DND-41 (cell line): Measurements from ENCODE around the gene GHRL.
A peak's percentile ranks its signal among the peaks of the same experiment; 100 is the strongest.

Source experiments
- ATAC-seq: fragments of 200-7000 bp; cut with Tn5 transposase; 3 replicates; pipeline ENCODE4 v1.9.1; 2021; ENCODE audit warnings: low read depth; ENCODE audit not compliant: insufficient read depth
- DNase-seq: peaks from one replicate; pipeline ENCODE4 v3.0.0-alpha.2; 2020
- H2AFZ ChIP-seq: 2 replicates; pipeline ENCODE4 v1.6.0; 2012; ENCODE audit warnings: low read depth, low read length
- H3K27ac ChIP-seq: 2 replicates; pipeline ENCODE4 v1.5.1; 2012; ENCODE audit warnings: low read length, inconsistent platforms
- H3K27me3 ChIP-seq: fragments of 200-600 bp; sonication (generic); 2 replicates; pipeline ENCODE4 v1.6.0; 2012; ENCODE audit warnings: low read length, mild to moderate bottlenecking, inconsistent platforms; ENCODE audit not compliant: insufficient read depth, poor library complexity
- H3K36me3 ChIP-seq: 2 replicates; pipeline ENCODE4 v1.5.1; 2012; ENCODE audit warnings: low read length, inconsistent platforms; ENCODE audit not compliant: insufficient read depth
- H3K4me1 ChIP-seq: 2 replicates; pipeline ENCODE4 v1.5.1; 2012; ENCODE audit warnings: mild to moderate bottlenecking, low read length; ENCODE audit not compliant: insufficient read depth
- H3K4me2 ChIP-seq: 2 replicates; pipeline ENCODE4 v1.6.0; 2012; ENCODE audit warnings: mild to moderate bottlenecking, moderate library complexity, low read length, inconsistent platforms; ENCODE audit not compliant: insufficient read depth
- H3K4me3 ChIP-seq, 2 experiments: fragments of 200-600 bp in 1 of 2; shearing (Covaris generic) in 1 of 2; 2 replicates each; pipeline ENCODE4 v1.5.1; 2012 to 2016; ENCODE audit warnings: inconsistent platforms in 2 of 2, low read length in 2 of 2, mild to moderate bottlenecking in 2 of 2, low read depth in 1 of 2, moderate library complexity in 1 of 2
- H3K79me2 ChIP-seq: 2 replicates; pipeline ENCODE4 v1.6.0; 2012; ENCODE audit warnings: low read length, inconsistent platforms; ENCODE audit not compliant: insufficient read depth
- H3K9ac ChIP-seq: 2 replicates; pipeline ENCODE4 v1.6.0; 2012; ENCODE audit warnings: low read depth, mild to moderate bottlenecking, inconsistent platforms, low read length, moderate library complexity
- H3K9me3 ChIP-seq: 2 replicates; pipeline ENCODE4 v1.5.1; 2012; ENCODE audit warnings: low read length, moderate library complexity, mild to moderate bottlenecking, inconsistent platforms; ENCODE audit not compliant: insufficient read depth, severe bottlenecking
- H4K20me1 ChIP-seq: 2 replicates; pipeline ENCODE4 v1.6.0; 2012; ENCODE audit warnings: low read length; ENCODE audit not compliant: insufficient read depth
- CTCF ChIP-seq: IDR thresholded peaks from 2 replicates; pipeline ENCODE4 v1.5.1; 2012; ENCODE audit warnings: borderline replicate concordance, low read length, moderate library complexity, mild to moderate bottlenecking; ENCODE audit not compliant: poor library complexity, severe bottlenecking; ENCODE audit errors: extremely low read depth
- EZH2 ChIP-seq: IDR thresholded peaks from 3 replicates; pipeline ENCODE4 v1.6.1; 2012; ENCODE audit warnings: borderline replicate concordance, low read depth, mild to moderate bottlenecking, moderate library complexity, low read length, inconsistent platforms; ENCODE audit not compliant: severe bottlenecking

GHRL gene

DNA sequence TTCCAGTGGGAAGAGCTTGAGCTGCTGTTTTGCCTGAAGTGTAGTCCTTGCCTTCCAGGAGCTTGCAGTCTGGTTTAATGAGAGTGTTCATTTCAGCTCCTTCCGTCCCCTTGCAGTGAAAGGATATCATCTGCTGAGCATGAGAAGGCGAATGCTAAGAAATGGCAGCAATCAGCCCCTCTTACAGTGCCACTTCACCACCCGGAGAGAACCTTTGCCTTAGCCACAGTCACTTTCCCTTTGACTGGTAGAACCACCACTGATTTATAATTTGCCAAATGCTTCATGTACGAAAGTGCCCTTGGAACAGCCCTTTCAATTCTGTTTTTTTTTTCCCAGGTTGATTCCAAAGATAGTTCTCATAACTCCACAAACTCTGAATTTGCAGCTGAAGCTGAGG lies 32.9 kb downstream of the GHRL start:
- H3K4me3 ChIP-seq, result no peak overlapping the region
- H3K27me3 ChIP-seq, result no peaks in the 10 kb centered on the region
- TF ChIP-seq CTCF, result no peak
- TF ChIP-seq EZH2, result no peak
- no peak overlapping the region for H3K9ac ChIP-seq
- peaks cover 14% of the 10 kb centered on the region; the same call in 1 of the 2 replicates for H3K4me1 ChIP-seq
- no peak for ATAC-seq
- H4K20me1 ChIP-seq, result peaks cover 55% of the 10 kb centered on the region
- peaks cover 96% of the 10 kb centered on the region for H3K79me2 ChIP-seq
- H3K9me3 ChIP-seq, result no peaks in the 10 kb centered on the region
- no peak overlapping the region for H3K4me2 ChIP-seq
- H2AFZ ChIP-seq, result no peak overlapping the region
- no peak for DNase-seq
- peaks cover 90% of the 10 kb centered on the region for H3K36me3 ChIP-seq
- no peak overlapping the region for H3K27ac ChIP-seq

DNA sequence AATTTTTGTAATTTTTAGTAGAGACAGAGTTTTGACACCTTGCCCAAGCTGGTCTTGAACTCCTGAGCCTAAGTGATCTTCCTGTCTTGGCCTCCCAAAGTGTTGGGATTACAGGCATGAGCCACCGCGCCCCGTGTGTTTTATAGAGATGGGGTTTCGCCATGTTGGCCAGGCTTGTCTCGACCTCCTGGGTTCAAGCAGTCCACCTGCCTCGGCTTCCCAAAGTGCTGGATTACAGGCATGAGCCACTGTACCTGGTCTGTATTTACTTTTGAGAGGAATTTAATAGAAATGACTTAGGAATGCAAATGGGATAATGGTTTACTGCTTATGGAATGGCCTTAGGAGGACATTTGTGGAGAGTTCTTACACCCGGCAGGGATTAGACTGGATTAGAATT lies 33.7 kb downstream of the GHRL start:
- DNase-seq, result no peak
- Histone ChIP-seq H3K27ac (no peak overlapping the region; the same call in 1 of the 2 replicates), H4K20me1 (peaks cover 61% of the 10 kb centered on the region), H3K79me2 (peaks cover 96% of the 10 kb centered on the region), H3K27me3 (no peaks in the 10 kb centered on the region), H3K4me1 (peaks cover 19% of the 10 kb centered on the region), H3K9ac (no peak overlapping the region), H3K36me3 (peaks cover 91% of the 10 kb centered on the region), H3K9me3 (no peaks in the 10 kb centered on the region), H3K4me2 (no peak overlapping the region), H2AFZ (no peak overlapping the region), H3K4me3 (no peak overlapping the region)
- ATAC-seq, result no peak
- TF ChIP-seq CTCF (no peak), EZH2 (no peak)

DNA sequence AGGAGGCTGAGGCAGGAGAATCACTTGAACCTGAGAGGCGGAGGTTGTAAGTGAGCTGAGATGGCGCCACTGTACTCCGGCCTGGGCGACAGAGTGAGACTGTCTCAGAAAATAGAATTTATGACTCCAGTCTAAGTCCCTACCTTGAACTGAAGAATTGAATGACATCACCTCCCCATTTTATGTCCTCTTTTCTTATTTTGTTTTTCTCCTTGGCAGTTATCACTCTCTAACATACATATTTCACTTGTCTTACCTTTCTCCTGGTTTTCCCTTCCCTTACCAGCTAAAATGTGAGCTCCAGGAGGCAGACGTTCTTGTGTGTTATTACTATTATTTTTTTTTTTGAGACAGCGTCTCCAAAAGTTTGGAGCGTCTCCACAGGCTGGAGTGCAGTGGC lies 36.9 kb downstream of the GHRL start:
- Histone ChIP-seq H3K4me3 (no peak overlapping the region), H3K36me3 (peaks cover 86% of the 10 kb centered on the region), H3K79me2 (peaks cover 95% of the 10 kb centered on the region), H3K27ac (no peak overlapping the region), H2AFZ (no peak overlapping the region), H3K9ac (no peak overlapping the region), H3K9me3 (no peaks in the 10 kb centered on the region), H3K27me3 (no peaks in the 10 kb centered on the region), H4K20me1 (peaks cover 61% of the 10 kb centered on the region), H3K4me1 (peaks cover 30% of the 10 kb centered on the region), H3K4me2 (no peak overlapping the region)
- DNase-seq (no peak), ATAC-seq (no peak)
- TF ChIP-seq EZH2 (no peak), CTCF (no peak)

- ATAC-seq, result no peak
- Histone ChIP-seq H3K4me3 (no peak overlapping the region), H3K36me3 (peaks cover 84% of the 10 kb centered on the region), H4K20me1 (peaks cover 58% of the 10 kb centered on the region), H3K9ac (no peak overlapping the region), H2AFZ (no peak overlapping the region), H3K4me1 (peaks cover 50% of the 10 kb centered on the region), H3K79me2 (peaks cover 95% of the 10 kb centered on the region), H3K9me3 (no peaks in the 10 kb centered on the region), H3K27ac (no peak overlapping the region; the same call in 1 of the 2 replicates), H3K27me3 (no peaks in the 10 kb centered on the region), H3K4me2 (peak overlapping the region; percentile 37; the same call in 1 of the 2 replicates)
- DNase-seq, result no peak
- no peak for TF ChIP-seq EZH2
- no peak for TF ChIP-seq CTCF
These were observed 39.0 kb downstream of the GHRL start for GRCh38 chr3:10253731-10254130.
